Daoy (cell line): ENCODE measurements around the gene MT1E. TPM values are rescaled to one million over a fixed set of nuclear protein-coding genes. Genes with fewer than 3 reads are reported as not detected.
"Not testable (repeated sequence)": the region's sequence is repeated elsewhere in the genome, so short reads cannot be mapped to it uniquely, and the experiment has no call there.

Experiments
- DNase-seq: peaks from one replicate; pipeline ENCODE4 v3.0.0-alpha.2; 2015; ENCODE audit warnings: low read depth
- total RNA-seq: library from RNA; depleted of rRNA; stranded (reverse); fragments of >200 nt; shearing (Covaris generic); gene quantifications from 2 replicates; pipeline ENCODE4 v1.2.3, GENCODE V29; 2014

The MT1E gene
- total RNA-seq, 1 experiment from 2014 or later, result 365 TPM

DNA sequence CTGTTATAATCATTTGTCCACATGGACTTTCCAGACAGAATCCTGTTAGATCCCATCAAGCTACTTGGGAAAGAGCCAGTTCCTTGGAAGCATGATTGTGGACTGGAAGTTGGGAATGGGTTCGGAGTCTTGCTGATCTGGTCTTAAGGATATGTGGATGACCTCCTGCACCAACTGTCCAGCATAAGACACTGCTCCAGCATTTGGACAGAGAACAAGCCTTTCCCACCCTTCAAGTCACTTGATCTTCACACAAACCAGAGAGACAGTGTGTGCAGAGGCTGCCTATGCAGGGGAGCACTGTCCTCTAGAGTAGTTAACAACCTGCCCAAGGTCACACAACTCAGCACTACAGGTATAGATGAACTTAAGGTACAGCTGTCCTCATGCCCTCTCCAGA, 20.3 kb downstream of the MT1E start:
- no peak for DNase-seq

DNA sequence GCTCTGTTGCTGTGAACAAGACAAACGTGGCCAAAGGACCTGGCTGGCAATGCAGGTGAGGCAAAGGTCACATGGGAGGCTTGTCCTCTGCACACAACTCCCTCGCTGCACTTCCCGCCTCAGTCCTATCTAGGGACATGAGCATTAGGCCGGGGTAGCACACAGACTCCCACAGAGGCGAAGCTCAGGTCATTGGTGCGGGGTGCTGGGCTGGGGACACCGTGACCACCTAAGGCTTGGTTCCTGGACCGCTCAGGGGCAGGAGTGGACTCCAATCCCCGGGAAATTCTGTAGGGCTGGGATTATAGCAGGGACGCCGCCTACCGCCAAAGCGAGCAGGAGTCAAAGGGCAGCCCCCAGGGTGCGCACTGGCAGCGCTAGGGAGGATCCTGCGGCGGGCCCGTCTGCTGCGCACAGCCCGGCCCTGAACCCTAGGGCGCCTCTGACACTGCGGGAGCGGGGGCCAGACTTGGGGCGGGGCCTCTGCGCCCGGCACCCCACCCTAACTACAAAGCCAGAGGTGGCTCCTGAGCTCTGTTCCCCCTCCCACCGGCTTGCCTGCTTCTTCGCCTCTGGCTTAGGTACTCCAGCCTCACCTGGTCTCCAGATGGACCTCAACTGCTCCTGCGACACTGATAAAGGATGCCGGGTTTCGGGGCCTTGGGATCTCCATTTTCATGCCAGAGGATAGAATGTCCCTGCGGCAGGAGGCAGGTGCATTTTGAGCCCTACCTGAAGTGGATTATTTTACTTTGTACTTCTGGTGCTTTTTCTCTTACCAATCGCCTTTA, 22.3 kb downstream of the MT1E start:
- no peak for DNase-seq

DNA sequence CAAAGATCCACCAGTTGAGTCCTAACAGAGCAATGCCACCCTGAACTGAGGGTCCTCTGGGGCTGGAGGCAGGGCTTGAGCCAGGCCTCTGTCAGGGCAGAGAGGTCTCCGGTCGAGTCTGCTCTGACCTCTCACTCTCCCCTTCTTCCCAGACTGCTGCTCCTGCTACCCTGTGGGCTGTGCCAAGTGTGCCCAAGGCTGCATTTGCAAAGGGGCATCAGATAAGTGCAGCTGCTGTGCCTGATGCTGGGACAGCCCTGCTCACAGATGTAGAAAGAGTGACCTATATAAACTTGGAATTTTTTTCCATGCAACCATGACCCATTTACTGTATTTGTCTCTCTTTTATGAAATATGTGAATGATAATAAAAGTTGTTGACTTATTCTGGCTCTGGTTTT, 23.7 kb downstream of the MT1E start:
- no peak for DNase-seq

DNA sequence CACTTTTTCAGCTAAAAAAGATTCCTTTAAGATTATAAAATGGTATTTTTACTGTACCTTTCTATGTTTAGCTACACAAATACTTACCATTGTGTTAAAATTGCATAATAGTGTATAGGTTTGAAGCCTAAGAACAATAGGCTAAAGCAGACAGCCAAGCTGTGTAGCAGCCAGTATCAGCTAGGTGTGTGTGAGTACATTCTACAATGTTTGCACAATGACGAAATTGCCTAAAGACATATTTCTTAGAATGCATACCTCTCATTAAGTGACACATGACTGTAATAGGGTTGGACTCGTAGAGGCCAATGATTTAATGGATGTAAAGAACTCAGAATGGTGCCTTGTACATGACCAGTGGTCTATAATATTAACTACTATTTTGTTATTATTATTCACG, 24.2 kb downstream of the MT1E start:
- DNase-seq, result no peak

DNA sequence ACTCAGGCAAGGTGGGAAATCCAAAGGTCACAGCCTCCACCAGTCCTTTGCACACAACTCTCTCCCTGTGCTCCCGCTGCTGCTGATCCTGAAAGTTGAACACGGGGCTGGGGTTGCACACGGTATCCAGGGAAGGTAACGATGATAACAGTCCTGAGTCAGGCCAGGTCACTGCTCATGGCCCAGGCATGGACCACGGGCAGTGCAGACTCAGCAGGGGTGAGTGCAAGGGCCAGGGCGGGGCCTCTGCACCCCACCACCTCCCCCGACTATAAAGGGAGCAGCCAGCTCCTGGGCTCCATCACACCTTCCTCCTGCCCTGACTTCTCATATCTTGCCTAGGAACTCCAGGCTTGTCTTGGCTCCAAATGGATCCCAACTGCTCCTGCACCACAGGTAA, 26.0 kb downstream of the MT1E start, which contains the start of gene MT1B:
Gene MT1B (plus strand): TSS at position 301 of the 400 bp plus-strand sequence. CDS start 68 bp downstream, at position 369.
- DNase-seq, result no peak

DNA sequence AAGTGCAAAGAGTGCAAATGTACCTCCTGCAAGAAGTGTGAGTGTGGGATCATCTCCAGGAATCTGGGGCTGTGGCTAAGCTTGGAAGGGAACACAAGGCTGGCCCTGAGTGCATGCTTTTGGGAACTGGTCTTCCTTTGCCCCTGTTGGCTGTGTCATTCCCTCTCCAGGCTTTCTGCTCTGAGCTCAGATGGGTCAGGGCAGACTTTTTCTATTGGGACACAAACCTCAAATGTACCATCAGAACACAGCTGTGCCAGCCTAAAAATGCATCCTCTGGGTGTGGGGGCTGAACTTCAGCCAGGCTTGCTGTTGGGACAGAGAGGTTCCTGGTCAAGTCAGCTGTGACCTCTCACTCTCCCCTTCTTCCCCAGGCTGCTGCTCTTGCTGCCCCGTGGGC, 27.0 kb downstream of the MT1E start:
- no peak for DNase-seq

DNA sequence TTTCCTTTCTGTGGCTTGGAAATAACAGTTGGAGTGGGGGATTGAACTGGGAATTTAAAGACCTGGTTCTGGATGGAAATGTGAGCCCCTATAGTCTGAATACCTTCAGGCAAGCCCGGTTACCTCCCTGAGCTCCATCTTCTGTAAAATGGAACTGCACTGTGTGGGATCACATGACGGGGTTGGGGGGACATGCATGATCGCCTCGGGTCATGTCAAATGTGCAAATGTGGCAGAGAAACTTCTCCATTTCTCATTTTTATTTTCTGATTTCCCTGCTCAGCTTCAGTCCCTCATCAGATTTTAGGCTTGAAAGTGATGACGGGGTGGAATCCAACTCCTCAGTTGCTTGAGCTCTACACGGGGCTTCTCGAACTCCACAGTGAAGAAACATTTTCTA, 27.6 kb downstream of the MT1E start:
- DNase-seq, result no peak

DNA sequence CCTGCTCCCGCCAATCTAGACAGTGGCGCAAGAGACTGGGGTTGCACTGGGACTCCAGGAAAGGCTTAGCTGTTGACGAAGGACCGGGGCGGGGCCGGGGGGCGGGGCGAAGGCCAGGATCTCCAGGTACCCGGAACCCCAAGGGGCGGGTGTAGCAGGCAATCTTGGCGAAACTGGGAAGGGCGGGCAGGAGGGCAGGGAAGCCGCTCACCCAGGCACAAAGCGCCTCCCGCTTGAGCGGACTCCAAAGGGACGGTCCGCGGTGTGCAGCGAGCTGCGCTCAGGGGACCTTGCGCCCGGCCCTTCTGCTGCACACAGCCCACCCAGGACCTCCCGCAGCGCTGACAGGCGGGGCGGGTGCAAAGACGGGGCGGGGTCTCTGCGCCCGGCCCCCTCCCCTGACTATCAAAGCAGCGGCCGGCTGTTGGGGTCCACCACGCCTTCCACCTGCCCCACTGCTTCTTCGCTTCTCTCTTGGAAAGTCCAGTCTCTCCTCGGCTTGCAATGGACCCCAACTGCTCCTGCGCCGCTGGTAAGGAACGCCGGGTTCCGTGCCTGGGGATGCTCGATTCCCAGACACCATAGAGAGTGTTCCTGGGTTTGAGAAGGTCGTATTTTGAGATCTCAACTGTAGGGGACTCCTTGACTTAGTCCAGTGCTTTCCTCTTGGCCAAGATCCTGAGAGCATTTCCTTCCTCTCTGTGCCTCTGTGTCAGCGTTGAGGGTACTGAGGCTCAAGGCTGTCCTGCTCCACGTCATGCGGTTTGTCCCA, 32.2 kb downstream of the MT1E start, which contains the start of gene MT1F:
Gene MT1F (plus strand): TSS at position 405 of the 772 bp plus-strand sequence. CDS start 100 bp downstream, at position 505.
- DNase-seq, result peak; percentile 61

DNA sequence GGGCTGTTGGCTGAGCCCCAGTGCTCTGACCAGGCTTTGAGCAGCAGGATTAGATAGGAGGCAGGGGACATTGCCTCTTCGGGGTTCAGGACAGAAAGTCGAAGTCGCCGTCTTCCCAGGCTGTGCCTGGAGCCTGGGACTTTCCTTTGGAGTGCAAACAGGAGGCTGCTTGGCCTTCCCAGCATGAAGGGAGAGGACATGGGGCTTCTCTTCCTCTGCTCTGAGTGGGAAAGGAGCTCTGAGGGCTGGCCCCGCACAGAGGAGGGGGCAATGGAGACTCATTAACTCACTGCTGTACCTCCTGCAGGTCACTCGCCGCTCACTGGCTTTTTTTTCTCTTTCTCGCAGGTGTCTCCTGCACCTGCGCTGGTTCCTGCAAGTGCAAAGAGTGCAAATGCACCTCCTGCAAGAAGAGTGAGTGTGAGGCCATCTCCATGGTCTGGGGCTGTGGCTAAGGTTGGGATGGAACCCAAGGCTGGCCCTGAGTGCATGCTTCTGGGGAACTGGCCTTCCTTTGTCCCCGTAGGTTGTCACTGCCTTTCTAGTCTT, 32.8 kb downstream of the MT1E start:
- no peak for DNase-seq

DNA sequence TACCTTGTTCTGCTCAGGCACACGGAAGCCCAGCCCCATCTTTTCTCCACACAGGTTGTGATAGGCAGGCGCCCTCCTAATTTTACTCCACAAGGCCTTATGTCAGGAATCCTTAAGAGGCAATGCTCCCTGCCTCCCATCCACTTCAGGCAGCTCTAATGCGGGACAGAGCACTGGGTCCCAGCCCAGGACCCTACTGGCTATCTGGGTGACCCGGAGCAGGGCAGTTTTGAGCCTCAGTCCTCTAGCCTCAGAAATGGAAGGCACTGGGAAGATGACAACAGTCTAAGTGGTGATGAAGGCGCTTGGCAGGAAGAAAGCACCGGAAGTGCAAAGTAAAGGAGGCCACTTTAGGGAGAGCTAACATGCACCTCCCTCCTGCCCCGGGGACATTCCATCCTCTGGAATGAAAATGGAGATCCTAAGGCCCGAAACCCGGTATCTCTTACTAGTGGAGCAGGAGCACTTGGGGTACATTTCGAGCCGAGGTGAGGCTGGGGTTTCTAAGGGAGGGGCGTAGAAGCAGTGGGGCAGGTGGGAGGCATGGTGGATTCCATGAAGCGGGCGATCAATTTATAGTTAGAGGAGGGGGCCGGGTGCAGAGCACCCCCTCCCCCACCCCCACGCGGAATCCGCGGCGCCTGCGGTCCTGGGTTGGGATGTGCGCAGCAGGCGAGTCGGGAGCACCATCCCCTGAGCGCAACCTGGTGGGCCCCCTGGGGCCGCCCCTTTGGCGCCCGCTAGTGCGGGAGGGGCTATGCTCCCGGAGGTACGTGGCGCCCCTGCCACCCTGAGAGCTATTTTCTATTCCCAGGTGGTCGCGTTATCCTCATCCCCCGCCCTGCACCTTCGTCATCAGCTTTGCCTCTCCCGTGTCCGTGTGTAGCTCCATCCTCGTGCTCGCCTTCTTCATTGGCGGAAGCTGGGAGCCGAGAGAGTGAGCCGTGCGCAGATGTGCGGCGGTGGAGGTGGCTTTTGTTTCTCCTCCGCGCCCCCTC, 37.1 kb downstream of the MT1E start:
- DNase-seq, result no peak

DNA sequence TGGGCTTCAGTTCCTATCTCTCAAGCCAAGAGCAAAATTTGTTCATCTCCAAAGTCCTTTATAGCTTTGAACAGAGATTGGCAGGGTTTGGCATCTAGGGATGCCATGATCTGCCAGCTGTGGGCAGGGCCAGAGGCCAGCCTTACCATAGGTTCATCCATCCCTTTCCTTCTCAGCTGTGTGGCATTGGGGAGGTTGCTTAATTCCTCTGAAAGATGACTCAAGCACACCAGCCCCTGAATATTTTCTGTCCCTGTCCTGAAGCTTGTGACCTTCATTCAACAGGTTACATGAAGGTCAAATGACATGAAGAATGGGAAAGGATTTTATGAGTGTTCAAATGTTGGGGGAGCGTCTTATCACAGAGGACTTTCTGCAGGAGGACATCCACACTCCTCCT, 38.9 kb downstream of the MT1E start:
- DNase-seq, result no peak

DNA sequence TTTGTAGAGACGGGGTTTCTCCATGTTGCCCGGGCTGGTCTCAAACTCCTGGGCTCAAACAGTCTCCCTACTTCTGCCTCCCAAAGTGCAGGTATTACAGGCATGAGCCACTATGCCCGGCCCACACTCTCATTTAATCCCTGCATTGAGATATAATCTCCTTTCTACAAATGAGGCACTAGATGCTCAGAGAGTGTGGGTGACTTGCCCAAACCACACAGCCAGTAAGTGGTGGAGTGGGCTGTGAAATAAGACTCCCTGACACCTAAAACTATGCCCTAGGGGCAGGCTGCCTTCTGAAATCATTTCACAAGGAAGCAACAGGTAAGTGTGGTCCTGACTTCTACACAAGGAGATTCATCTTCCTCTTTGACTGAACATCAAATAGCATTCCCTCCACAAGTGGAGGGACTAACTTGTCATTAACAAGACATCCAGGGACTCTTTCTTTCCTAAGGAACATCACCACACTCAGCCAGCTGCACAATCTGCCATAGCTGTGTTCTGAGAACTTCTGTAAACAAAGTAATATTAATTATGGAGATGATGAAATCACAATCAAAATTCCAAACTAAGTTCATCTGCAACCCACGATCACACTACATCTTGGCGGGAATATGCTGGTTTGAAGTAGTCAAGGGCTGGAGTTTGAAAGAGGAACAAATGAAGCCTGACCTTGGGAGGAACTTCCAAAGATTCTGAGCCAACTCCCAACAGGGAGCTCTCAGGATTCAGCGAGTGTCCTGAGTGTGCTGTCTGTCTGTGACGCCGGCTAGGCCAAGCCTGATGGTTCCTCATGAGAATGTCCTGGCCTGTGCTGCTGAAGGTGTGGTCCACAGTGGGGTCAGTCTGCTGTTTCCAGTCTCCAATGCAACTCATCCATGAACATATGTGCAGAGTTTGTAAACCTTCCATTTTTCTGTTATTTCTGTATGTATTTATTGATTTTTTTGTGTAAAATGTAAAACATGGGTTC, 40.0 kb downstream of the MT1E start:
- DNase-seq, result not testable (repeated sequence)

DNA sequence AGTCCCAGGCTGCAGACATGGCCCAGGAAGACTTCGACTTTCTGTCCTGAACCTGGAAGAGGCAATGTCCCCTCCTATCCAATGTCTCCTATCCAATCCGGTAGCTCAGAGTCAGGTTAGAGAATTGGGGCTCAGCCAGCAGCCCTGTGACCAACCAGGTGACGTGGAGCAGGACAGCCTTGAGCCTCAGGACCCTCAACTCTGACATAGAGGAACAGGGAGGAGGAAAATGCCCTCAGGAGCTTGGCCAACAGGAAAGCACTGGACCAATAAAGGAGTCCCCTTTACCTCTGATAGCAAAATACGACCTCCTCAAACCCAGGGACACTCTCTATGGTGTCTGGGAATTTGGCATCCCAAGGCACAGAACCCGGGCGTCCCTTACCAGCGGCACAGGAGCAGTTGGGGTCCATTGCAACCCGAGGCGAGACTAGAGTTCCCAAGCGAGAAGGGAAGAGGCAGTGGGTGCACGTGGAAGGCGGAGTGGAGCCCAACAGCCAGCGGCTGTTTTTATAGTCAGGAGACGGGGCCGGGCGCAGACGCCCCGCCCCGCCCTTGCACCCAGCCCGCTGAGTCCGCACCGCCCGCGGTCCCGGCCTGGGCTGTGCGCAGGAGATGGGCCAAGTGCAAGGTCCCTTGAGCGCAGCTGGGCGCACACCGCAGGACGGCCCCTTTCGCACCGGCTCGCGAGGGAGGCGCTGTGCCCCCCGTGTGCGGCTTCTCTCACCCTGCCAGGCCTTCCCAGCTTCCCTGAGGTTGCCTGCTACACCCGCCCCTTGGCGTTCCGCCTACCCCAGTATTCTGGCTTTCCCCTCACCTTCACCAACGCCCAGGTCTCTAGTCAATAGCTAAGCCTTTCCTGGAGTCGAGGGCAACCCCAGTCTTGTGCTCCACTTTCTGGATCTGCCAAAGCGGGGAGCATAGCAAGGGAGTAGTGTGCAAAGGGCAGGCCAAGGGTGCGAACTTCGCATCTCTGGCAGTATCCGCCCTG, 42.3 kb downstream of the MT1E start, which contains the start of gene MT1G:
Gene MT1G (minus strand): TSS at position 485 of the 991 bp plus-strand sequence. CDS start 72 bp downstream, at position 413.
- peak; percentile 48 for DNase-seq

DNA sequence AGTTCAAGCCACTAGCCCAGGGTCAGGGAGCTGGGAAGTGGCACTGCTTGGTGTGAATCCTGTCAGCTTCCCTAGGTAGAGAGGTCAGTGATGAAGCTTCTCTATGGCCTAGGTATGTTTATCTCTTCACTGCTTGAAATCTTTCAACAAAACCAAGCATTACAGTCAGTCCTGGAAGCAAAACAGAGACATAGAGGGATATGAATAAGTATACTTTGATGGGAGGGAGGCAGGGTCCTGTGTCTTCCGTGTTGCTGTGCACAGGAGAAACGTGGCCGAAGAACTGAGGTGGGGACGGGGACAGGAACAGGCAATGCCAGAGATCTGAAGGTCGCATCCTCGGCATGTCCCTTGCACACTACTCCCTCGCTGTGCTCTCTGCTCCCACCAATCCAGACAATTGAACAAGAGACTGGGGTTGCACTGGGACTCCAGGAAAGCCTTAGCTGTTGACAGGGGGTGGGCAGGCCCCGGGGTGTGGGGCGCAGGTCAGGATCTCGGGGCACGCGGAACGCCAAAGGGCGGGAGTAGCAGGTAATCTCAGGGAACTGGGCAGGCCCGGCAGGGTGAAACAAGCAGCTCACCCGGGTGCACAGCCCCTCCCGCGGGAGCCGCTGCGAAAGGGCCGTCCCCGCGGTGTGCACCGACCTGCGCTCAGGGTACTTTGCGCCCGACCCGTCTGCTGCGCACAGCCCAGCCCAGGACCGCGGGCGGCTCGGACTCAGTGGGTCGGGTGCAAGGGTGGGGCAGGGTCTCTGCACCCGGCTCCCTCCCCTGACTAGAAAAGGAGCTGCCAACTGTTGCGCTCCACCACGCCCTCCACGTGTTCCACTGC, 43.6 kb downstream of the MT1E start, which contains the start of gene MT1H:
Gene MT1H (plus strand): TSS at position 810 of the 835 bp plus-strand sequence. CDS start 71 bp downstream, outside the sequence.
- no peak for DNase-seq

DNA sequence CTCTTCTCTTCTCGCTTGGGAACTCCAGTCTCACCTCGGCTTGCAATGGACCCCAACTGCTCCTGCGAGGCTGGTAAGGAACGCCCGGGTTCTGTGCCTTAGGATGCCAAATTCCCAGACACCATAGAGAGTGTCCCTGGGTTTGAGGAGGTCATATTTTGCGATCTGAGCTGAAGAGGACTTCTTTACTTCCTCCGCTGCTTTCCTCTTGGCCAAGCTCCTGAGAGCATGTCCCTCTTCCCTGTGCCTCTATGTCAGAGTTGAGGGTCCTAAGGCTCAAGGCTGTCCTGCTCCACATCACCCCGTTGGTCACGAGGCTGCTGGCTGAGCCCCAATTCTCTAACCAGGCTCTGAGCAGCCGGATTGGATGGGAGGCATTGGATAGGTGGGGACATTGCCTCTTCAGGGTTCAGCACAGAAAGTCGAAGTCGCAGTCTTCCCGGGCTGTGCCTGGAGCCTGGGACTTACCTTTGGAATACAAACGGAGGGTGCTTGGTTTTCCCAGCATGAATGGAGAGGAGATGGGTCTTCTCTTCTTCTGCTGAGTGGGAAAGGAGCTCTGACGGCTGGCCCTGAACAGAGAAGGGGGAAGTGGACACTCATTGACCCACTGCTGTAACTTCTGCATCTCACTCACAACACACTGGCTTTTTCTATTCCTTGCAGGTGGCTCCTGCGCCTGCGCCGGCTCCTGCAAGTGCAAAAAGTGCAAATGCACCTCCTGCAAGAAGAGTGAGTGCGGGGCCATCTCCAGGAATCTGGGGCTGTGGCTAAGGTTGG, 44.4 kb downstream of the MT1E start:
- DNase-seq, result no peak

DNA sequence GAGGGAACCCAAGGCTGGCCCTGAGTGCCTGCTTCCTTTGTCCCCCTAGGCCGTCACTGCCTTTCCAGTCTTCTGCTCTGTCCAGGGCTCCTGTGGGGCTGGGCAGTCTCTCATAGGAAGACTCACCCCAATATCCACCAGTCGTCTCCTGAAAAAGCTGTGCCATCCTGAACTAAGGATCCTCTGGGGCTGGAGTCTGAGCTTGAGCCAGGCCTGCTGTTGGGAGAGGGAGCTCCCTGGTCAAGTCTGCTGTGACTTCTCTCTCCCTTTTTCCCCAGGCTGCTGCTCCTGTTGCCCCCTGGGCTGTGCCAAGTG, 45.0 kb downstream of the MT1E start:
- DNase-seq, result no peak

DNA sequence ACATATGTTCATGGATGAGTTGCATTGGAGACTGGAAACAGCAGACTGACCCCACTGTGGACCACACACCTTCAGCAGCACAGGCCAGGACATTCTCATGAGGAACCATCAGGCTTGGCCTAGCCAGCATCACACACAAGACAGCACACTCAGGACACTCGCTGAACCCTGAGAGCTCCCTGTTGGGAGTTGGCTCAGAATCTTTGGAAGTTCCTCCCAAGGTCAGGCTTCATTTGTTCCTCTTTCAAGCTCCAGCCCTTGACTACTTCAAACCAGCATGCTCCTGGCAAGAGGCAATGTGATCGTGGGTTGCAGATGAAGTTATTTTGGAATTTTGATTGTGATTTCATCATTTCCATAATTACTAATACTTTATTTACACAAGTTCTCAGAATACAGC, 46.1 kb downstream of the MT1E start:
- not testable (repeated sequence) for DNase-seq
